Upper lobe of left lung (tissue), 6 donors: ENCODE results near the gene PARP16. TPM values are rescaled to one million over a fixed set of nuclear protein-coding genes. Genes with fewer than 3 reads are reported as not detected.
A peak's percentile ranks its signal among the peaks of the same experiment; 100 is the strongest.

ENCODE experiments used
- ATAC-seq, 2 donors: fragments of 200-7000 bp; cut with Tn5 transposase; one replicate each; pipeline ENCODE4 v1.9.1; 2022; ENCODE audit warnings: mild to moderate bottlenecking in 2 of 2, moderate library complexity in 2 of 2; ENCODE audit not compliant: low FRiP score in 2 of 2
- DNase-seq, 2 donors: peaks; one replicate each; pipeline ENCODE4 v3.0.0-alpha.2; 2019 to 2020
- H3K27ac ChIP-seq, 4 donors: fragments of 200-600 bp; sonication (generic); one replicate each; pipeline ENCODE4 v1.5.1; 2016 to 2019
- H3K27me3 ChIP-seq, 4 donors: fragments of 200-600 bp; sonication (generic); one replicate each; pipeline ENCODE4 v1.5.1; 2017 to 2019
- H3K36me3 ChIP-seq, 4 donors: fragments of 200-600 bp; sonication (generic); one replicate each; pipeline ENCODE4 v1.5.1; 2016 to 2019
- H3K4me1 ChIP-seq, 4 donors: fragments of 200-600 bp; sonication (generic); one replicate each; pipeline ENCODE4 v1.5.1; 2018 to 2019
- H3K4me3 ChIP-seq, 4 donors: fragments of 200-600 bp; sonication (generic); one replicate each; pipeline ENCODE4 v1.5.1; 2017 to 2019; ENCODE audit warnings: mild to moderate bottlenecking in 2 of 4, moderate library complexity in 1 of 4
- H3K9me3 ChIP-seq, 4 donors: fragments of 200-600 bp; sonication (generic); one replicate each; pipeline ENCODE4 v1.5.1; 2018 to 2019
- EP300 ChIP-seq, 4 donors: sonication (generic); formaldehyde crosslinking; IDR thresholded peaks; one replicate each; pipeline ENCODE4 v1.5.1; 2017; ENCODE audit warnings: antibody characterized with exemption in 4 of 4, control low read depth in 2 of 4
- POLR2A ChIP-seq, 4 donors: fragments of 450-650 bp; IDR thresholded peaks; one replicate each; pipeline ENCODE4 v1.5.1; 2016 to 2017; ENCODE audit warnings: antibody characterized with exemption in 4 of 4, mild to moderate bottlenecking in 2 of 4
- POLR2AphosphoS5 ChIP-seq, 2 donors: sonication (generic); formaldehyde crosslinking; IDR thresholded peaks; one replicate each; pipeline ENCODE4 v1.5.1; 2017; ENCODE audit warnings: antibody characterized with exemption in 2 of 2
- WGBS, 2 donors: methylation state at CpG; one replicate each; pipeline ENCODE4 v1.1.5; 2017 to 2018; 5-methylcytosine and 5-hydroxymethylcytosine counted together
- total RNA-seq, 6 donors: library from RNA; depleted of rRNA in 4 of 6; stranded (reverse); fragments of >200 nt in 4 of 6; gene quantifications; one replicate each; pipeline versions ENCODE4 v1.1.0 to v1.2.1, GENCODE V29; 2016 to 2021
- TF ChIP-seq, protein P1 (sequence below), 6 experiments: fragments of 450-650 bp in 4 of 6; fragments of 200-600 bp in 2 of 6; sonication (generic) in 2 of 6; IDR thresholded peaks; one replicate each; pipeline ENCODE4 v1.5.1; 2016 to 2019; ENCODE audit warnings: antibody characterized with exemption in 6 of 6
- donor health status: DM: no; HTN: no; CAD: no; lungs with moderate emphysema.
- donor health status: DM: no; HTN: yes; CAD: no; lungs with severe emphysema.

Gene PARP16
- total RNA-seq, 6 donors from 2014 or later: 6.3 to 20.6 (median 7.9) TPM

DNA sequence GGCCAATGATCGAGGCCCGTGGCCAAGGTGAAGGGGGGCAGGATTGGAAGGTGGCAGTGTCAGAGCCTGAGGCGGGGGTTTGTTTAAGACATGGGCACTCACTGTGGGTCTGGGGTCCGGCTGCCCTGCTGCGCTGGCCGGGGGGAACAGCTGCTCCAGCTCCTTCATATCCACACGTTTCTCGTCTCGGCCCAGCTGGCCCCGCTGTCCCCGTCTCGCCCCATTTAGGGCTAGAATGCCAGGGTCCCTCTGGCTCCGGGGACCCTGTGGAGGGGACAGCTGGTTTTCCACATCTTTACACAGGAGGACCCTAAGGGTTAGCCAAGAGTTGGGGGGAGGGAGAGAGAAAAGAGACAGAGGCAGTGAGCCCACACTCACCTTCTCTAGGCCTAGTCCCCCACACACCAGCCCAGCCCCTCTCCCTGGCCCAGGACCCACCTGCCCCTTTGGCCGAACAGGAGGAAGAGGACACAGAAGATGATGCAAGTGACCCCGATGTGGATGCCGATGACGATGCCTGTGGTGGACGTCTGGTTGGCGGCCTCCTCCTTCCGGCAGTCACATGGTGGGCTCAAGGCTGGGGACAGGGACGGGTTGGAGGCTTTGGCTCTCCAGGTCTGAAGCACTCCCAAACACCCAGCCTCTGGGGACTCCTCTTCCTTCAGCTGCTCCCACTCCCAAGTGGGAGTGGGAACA lies 42.8 kb upstream of the PARP16 start:
- 95 to 100% methylated on average over 2 to 20 of the region's 21 CpGs for WGBS, 2 donors
- ATAC-seq (no peak), DNase-seq (peak in 1 of 2 donors; percentile 64)
- peaks cover 0 to 4% (median 0%) of the 10 kb centered on the region in 4 donors for H3K4me1 ChIP-seq
- H3K4me3 ChIP-seq: no peak overlapping the region
- H3K36me3 ChIP-seq: no peaks in the 10 kb centered on the region
- no peak for TF ChIP-seq POLR2A (IDR thresholded peaks at IDR 0.05)
- TF ChIP-seq POLR2AphosphoS5 (IDR thresholded peaks at IDR 0.05): no peak
- TF ChIP-seq EP300 (IDR thresholded peaks at IDR 0.05): no peak
- TF ChIP-seq, protein P1, sequence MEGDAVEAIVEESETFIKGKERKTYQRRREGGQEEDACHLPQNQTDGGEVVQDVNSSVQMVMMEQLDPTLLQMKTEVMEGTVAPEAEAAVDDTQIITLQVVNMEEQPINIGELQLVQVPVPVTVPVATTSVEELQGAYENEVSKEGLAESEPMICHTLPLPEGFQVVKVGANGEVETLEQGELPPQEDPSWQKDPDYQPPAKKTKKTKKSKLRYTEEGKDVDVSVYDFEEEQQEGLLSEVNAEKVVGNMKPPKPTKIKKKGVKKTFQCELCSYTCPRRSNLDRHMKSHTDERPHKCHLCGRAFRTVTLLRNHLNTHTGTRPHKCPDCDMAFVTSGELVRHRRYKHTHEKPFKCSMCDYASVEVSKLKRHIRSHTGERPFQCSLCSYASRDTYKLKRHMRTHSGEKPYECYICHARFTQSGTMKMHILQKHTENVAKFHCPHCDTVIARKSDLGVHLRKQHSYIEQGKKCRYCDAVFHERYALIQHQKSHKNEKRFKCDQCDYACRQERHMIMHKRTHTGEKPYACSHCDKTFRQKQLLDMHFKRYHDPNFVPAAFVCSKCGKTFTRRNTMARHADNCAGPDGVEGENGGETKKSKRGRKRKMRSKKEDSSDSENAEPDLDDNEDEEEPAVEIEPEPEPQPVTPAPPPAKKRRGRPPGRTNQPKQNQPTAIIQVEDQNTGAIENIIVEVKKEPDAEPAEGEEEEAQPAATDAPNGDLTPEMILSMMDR (IDR thresholded peaks at IDR 0.05): no peak
- no peak overlapping the region for H3K27ac ChIP-seq
- H3K9me3 ChIP-seq: no peaks in the 10 kb centered on the region
- no peaks in the 10 kb centered on the region for H3K27me3 ChIP-seq

DNA sequence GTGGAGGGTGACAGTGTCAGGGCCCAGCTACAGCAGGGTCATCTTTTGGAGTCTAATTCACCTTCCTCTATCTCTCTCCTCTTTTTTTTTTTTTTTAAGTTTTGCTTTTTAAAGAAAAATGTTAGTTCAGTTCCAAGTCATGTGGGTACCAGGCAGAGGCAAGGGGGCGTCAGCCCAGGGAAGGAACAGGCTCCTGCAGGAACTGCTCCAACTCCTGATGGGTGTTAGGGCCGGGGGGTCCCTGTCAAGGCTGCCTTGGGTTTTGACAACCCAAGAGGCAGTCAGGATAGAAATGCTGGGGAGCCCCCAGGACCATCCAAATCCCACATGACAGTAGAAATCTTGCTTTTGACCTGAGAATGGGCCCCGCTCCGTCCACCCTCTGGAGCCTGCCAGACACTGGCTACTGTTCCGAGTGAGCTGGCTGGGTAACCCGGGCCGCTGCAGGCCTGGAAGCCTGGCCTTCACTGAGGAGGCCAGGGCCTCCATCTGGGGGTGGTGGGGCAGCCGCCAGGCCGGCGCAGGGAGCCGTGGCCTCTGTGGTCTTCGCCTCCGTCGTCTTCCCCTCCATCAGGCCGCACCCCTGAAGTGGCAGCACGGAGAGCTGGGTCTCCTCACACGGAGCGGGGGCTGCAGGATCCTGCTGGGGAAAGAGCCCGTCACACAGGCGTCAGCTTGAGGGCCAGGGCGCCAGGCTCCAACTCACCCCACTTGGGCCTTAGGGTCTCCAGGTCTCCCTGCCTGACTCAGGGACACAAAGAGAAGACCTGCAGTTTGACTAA lies 42.0 kb upstream of the PARP16 start:
- no peak overlapping the region for H3K27ac ChIP-seq
- no peaks in the 10 kb centered on the region for H3K36me3 ChIP-seq
- no peaks in the 10 kb centered on the region for H3K27me3 ChIP-seq
- H3K4me1 ChIP-seq: peaks cover 0 to 4% (median 0%) of the 10 kb centered on the region in 4 donors
- H3K9me3 ChIP-seq: no peaks in the 10 kb centered on the region
- no peak overlapping the region for H3K4me3 ChIP-seq
- ATAC-seq (no peak), DNase-seq (peak in 1 of 2 donors; percentile 73)
- 89 to 94% methylated on average over 12 to 21 of the region's 21 CpGs for WGBS, 2 donors
- TF ChIP-seq EP300 (IDR thresholded peaks at IDR 0.05): no peak
- no peak for TF ChIP-seq POLR2AphosphoS5 (IDR thresholded peaks at IDR 0.05)
- no peak for TF ChIP-seq POLR2A (IDR thresholded peaks at IDR 0.05)
- TF ChIP-seq, protein P1 (IDR thresholded peaks at IDR 0.05): no peak

DNA sequence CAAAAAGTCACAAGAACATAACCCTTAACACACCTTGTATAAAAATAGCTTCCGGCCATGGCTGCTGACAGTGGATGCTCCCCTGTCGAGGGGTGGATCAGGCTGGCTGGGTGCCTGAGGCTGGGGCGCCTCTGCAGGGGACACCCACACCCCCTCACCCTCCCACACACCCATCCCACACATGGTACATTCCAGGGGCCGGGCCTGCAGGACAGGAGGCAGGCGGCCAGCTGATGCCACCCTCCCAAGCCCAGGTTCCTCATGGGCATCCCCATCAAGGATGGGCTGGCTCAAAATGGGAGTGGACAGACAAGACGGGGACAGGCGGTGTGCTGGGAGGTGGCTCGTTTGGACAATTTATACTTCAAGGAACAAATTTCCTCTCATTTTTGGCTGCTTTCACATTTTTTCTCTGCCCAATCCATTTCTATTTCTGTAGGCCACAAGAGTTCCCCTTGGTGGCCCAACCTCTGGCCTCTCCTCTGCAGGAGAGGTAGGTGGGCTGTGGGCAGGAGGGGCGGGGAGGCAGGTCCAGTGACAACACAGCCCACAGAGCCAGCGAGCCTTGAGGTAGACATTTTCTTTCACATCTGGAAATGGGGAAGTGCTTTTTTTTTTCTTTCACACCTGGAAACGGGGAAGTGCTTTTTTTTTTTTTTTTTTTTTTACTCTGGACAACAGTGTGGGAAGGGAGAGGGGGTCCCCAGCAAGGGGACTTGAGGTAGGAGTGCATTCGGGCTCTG lies 41.1 kb upstream of the PARP16 start:
- no peak overlapping the region for H3K27ac ChIP-seq
- H3K27me3 ChIP-seq: no peaks in the 10 kb centered on the region
- H3K4me1 ChIP-seq: peaks cover 0 to 4% (median 0%) of the 10 kb centered on the region in 4 donors
- WGBS, 2 donors: 76 to 81% methylated on average over 12 of the region's 12 CpGs
- TF ChIP-seq, protein P1 (IDR thresholded peaks at IDR 0.05): no peak
- TF ChIP-seq POLR2AphosphoS5 (IDR thresholded peaks at IDR 0.05) (no peak), POLR2A (IDR thresholded peaks at IDR 0.05) (no peak), EP300 (IDR thresholded peaks at IDR 0.05) (no peak)
- H3K36me3 ChIP-seq: no peaks in the 10 kb centered on the region
- H3K4me3 ChIP-seq: no peak overlapping the region
- no peak for ATAC-seq
- no peak for DNase-seq
- no peaks in the 10 kb centered on the region for H3K9me3 ChIP-seq

DNA sequence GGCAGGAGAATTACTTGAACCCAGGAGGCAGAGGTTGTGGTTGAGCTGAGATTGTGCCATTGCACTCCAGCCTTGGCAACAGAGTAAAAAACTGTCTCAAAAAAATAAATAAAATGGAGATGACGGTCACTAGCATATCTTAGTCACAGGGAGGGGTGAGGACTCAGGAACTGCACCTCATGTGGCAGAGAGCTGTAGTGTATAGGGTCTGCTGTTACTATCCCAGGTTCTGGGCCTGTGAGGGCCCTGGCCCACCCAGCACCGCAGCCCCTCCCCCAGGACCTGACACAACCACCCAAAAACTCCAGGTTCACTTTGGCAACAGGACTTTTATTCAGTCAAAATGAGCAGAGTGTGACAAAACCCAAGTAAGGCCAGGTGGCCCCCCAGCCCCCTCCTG lies 40.1 kb upstream of the PARP16 start:
- 73 to 90% methylated on average over 2 of the region's 2 CpGs for WGBS, 2 donors
- Histone ChIP-seq H3K4me1 (peaks cover 0 to 4% (median 0%) of the 10 kb centered on the region in 4 donors), H3K27me3 (no peaks in the 10 kb centered on the region), H3K4me3 (no peak overlapping the region), H3K27ac (no peak overlapping the region), H3K36me3 (no peaks in the 10 kb centered on the region), H3K9me3 (no peaks in the 10 kb centered on the region)
- DNase-seq (no peak), ATAC-seq (no peak)
- TF ChIP-seq, protein P1 (IDR thresholded peaks at IDR 0.05): no peak
- TF ChIP-seq EP300 (IDR thresholded peaks at IDR 0.05) (no peak), POLR2AphosphoS5 (IDR thresholded peaks at IDR 0.05) (no peak), POLR2A (IDR thresholded peaks at IDR 0.05) (no peak)
